Body of pancreas (tissue), 4 donors: ENCODE measurements around the gene COX6A1. TPM values are rescaled to one million over a fixed set of nuclear protein-coding genes. Genes with fewer than 3 reads are reported as not detected.
"Not testable (repeated sequence)": the region's sequence is repeated elsewhere in the genome, so short reads cannot be mapped to it uniquely, and the experiment has no call there.

Experiments used
- ATAC-seq: fragments of 150-250 bp; one replicate; pipeline ENCODE4 v1.9.1; 2016
- DNase-seq, 4 donors: peaks; one replicate each; pipeline ENCODE4 v3.0.0-alpha.2; 2019
- H3K27ac ChIP-seq, 4 donors: fragments of 200-600 bp; sonication (generic); 1 replicate in 3 of 4; 2 replicates in 1 of 4; pipeline versions ENCODE4 v1.5.1 to v1.6.1; 2016 to 2019; ENCODE audit warnings: mild to moderate bottlenecking in 1 of 4, mixed read lengths in 1 of 4, moderate library complexity in 1 of 4
- H3K27me3 ChIP-seq, 2 donors: fragments of 200-600 bp; sonication (generic); one replicate each; pipeline ENCODE4 v1.6.0; 2016; ENCODE audit warnings: mild to moderate bottlenecking in 1 of 2
- H3K36me3 ChIP-seq, 2 donors: fragments of 200-600 bp; sonication (generic); replicated peaks in 1 of 2; 2 replicates each; pipeline ENCODE4 v1.5.1; 2016; ENCODE audit warnings: low read depth in 2 of 2; ENCODE audit not compliant: insufficient read depth in 1 of 2
- H3K4me1 ChIP-seq: fragments of 200-600 bp; sonication (generic); one replicate; pipeline ENCODE4 v1.6.0; 2016
- H3K4me3 ChIP-seq, 2 donors: fragments of 200-600 bp; sonication (generic); 1 replicate in 1 of 2; 2 replicates in 1 of 2; pipeline ENCODE4 v1.5.1; 2016 to 2019
- H3K9me3 ChIP-seq, 3 donors: fragments of 200-600 bp; sonication (generic); 1 replicate in 2 of 3; 2 replicates in 1 of 3; pipeline ENCODE4 v1.5.1; 2016
- POLR2A ChIP-seq, 3 donors: fragments of 450-650 bp; IDR thresholded peaks; one replicate each; pipeline ENCODE4 v1.6.1; 2016; ENCODE audit warnings: antibody characterized with exemption in 3 of 3, mild to moderate bottlenecking in 2 of 3
- WGBS, 2 donors: methylation state at CpG; one replicate each; pipeline ENCODE4 v1.1.5; 2017; 5-methylcytosine and 5-hydroxymethylcytosine counted together
- intact Hi-C: fragments of 100-400 bp; cut with DNase I; formaldehyde crosslinking; loops from one replicate; pipeline ENCODE4 v1.15.1; 2023
- total RNA-seq, 2 donors: library from RNA; depleted of rRNA; stranded (reverse); fragments of >200 nt; gene quantifications; one replicate each; pipeline ENCODE4 v1.1.0, GENCODE V29; 2016
- TF ChIP-seq, protein P1 (sequence below), 7 experiments: fragments of 450-650 bp in 4 of 7; fragments of 200-600 bp in 3 of 7; sonication (generic) in 3 of 7; IDR thresholded peaks; one replicate each; pipeline ENCODE4 v1.5.1; 2016 to 2019; ENCODE audit warnings: antibody characterized with exemption in 7 of 7

COX6A1 gene
- total RNA-seq, 2 donors from 2014 or later: 183 to 359 TPM

DNA sequence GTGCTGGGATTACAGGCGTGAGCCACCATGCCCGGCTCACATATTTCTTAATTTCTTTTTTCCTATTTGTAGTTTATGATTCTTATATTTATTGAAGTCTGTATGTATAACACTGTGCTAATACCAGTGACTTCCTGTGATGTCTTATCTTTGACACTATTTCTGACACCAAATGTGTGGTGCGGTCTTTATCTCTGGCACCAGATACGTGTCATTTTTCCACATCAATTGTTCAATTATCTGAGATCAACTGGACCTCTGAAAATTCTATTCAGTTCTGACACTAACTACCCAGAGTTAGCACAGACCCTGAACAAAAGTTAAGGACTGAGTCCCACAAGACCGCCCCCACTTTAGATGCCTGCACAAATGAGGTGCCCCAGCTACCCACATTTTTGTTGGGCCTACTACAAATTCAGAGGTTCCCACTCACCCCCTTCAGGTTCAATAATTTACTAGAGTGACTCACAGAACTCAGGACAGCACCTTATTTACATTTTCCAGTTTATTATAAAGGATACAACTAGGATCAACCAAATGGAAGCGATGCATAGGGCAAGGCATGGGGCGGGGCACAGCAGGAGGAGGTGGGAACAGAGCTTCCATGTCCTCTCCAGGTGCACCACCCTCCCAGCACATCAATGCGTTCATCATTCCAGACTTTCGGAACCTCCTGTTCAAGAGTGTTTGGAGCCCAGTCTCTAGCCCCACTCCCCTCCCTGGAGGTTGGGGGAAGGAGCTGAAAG is 43.3 kb downstream of the COX6A1 start:
- Histone ChIP-seq H3K9me3 (no peaks in the 10 kb centered on the region), H3K36me3 (no peaks in the 10 kb centered on the region), H3K27ac (no peak overlapping the region), H3K27me3 (no peaks in the 10 kb centered on the region), H3K4me3 (no peak overlapping the region), H3K4me1 (no peaks in the 10 kb centered on the region)
- no peak for DNase-seq
- TF ChIP-seq, protein P1, sequence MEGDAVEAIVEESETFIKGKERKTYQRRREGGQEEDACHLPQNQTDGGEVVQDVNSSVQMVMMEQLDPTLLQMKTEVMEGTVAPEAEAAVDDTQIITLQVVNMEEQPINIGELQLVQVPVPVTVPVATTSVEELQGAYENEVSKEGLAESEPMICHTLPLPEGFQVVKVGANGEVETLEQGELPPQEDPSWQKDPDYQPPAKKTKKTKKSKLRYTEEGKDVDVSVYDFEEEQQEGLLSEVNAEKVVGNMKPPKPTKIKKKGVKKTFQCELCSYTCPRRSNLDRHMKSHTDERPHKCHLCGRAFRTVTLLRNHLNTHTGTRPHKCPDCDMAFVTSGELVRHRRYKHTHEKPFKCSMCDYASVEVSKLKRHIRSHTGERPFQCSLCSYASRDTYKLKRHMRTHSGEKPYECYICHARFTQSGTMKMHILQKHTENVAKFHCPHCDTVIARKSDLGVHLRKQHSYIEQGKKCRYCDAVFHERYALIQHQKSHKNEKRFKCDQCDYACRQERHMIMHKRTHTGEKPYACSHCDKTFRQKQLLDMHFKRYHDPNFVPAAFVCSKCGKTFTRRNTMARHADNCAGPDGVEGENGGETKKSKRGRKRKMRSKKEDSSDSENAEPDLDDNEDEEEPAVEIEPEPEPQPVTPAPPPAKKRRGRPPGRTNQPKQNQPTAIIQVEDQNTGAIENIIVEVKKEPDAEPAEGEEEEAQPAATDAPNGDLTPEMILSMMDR (IDR thresholded peaks at IDR 0.05): no peak
- TF ChIP-seq POLR2A (IDR thresholded peaks at IDR 0.05): no peak
- 87 to 91% methylated on average over 9 of the region's 9 CpGs for WGBS, 2 donors
- intact Hi-C loops: no loop called here
- ATAC-seq: no peak

DNA sequence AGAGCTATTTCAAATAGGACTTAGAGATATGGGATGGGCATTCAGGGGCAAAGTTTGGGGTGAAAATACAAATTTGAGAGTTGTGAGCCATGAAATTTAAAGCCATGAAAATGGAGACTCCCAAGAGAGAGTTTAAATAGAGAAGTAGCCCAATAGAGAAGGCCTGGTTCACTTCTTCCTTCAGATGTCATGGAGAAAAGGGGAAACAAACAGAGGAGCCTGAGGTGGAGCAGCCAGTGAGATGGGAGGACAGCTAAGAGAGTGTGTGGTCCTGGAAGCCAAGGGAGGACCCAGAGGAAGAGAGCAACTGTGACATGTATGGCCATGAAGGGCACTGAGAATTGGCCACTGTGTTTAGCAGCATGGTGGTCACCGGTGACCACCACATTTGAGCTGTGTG is 45.7 kb downstream of the COX6A1 start:
- Histone ChIP-seq H3K4me3 (no peak overlapping the region), H3K4me1 (peaks cover 11% of the 10 kb centered on the region), H3K9me3 (no peaks in the 10 kb centered on the region), H3K36me3 (no peaks in the 10 kb centered on the region), H3K27me3 (no peaks in the 10 kb centered on the region), H3K27ac (no peak overlapping the region)
- TF ChIP-seq, protein P1 (IDR thresholded peaks at IDR 0.05): no peak
- TF ChIP-seq POLR2A (IDR thresholded peaks at IDR 0.05): no peak
- WGBS, 2 donors: 94 to 100% methylated on average over 1 of the region's 1 CpG
- intact Hi-C loops: no loop called here
- no peak for ATAC-seq
- no peak for DNase-seq

DNA sequence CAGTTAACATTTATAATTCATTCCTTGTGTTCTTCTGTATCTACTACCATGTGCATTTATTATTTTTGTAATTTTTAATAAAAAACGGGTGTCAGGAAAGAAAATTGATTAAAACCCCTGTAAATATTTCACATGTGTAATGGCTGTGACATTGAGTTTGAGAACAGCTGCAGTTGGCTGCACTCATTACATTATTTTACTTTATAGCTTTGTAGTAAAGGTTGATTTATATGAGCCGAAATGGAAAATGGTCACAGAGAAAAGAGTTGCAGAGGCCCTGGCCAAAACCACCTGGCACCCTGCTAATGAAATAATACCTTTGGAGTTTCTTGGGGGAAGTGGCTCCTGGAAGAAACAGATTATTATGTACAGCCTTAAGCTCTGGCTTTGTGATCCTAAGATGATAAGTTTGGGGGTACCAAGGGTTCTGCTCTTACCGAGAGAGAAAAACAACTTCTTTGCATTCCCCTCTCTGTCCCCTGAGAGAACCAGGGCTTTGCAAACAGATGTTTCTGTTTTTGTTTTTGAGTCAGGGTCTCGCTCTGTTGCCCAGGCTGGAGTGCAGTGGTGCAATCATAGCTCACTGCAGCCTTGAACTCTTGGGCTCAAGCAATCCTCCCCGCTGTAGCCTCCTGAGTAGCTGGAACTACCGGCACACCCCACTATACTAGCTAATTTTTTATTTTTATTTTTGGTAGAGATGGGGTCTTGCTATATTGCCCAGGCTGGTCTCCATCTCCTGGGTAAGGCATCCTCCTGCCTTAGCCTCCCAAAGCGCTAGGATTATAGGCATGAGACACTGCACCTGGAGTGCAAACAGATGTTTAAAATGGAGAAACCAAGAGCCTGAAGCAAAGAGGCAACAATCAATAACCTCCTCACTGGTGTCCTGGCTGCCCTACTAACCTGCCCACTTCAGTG is 48.3 kb downstream of the COX6A1 start:
- H3K4me1 ChIP-seq: peaks cover 20% of the 10 kb centered on the region
- no peaks in the 10 kb centered on the region for H3K27me3 ChIP-seq
- DNase-seq (no peak), ATAC-seq (no peak)
- TF ChIP-seq, protein P1 (IDR thresholded peaks at IDR 0.05): no peak
- TF ChIP-seq POLR2A (IDR thresholded peaks at IDR 0.05): no peak
- intact Hi-C loops: no loop called here
- no peak overlapping the region for H3K27ac ChIP-seq
- 80 to 92% methylated on average over 7 of the region's 7 CpGs for WGBS, 2 donors
- no peaks in the 10 kb centered on the region for H3K36me3 ChIP-seq
- H3K9me3 ChIP-seq: no peaks in the 10 kb centered on the region
- no peak overlapping the region for H3K4me3 ChIP-seq

DNA sequence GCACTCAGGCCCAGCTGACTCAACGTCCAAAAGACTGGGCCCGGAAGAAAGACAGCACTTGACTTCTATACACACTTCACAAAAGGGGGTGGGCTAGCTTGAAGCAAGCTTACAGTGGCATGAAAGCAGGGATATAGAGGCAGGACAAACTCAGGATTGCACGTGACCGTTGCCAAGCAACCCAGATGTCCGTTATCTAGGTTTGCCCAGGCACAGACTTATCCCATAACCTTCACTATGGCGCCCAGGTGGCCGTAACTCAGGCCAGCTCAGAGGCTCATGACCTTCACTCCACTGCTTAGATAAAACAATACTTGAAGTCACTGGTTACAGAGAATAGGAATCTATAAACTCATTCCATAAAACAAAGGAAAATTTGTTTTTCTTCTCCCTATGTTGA is 49.6 kb downstream of the COX6A1 start:
- 38 to 46% methylated on average over 5 to 7 of the region's 7 CpGs for WGBS, 2 donors
- ATAC-seq (peak; percentile 81), DNase-seq (peak; percentile 56 to 75 (median 70))
- peaks cover 22% of the 10 kb centered on the region for H3K4me1 ChIP-seq
- H3K27me3 ChIP-seq, intact Hi-C loops, H3K4me3 ChIP-seq, H3K36me3 ChIP-seq, H3K9me3 ChIP-seq: not testable (repeated sequence)
- H3K27ac ChIP-seq: peak overlapping the region in 2 of 4 donors; percentile 42 to 67

DNA sequence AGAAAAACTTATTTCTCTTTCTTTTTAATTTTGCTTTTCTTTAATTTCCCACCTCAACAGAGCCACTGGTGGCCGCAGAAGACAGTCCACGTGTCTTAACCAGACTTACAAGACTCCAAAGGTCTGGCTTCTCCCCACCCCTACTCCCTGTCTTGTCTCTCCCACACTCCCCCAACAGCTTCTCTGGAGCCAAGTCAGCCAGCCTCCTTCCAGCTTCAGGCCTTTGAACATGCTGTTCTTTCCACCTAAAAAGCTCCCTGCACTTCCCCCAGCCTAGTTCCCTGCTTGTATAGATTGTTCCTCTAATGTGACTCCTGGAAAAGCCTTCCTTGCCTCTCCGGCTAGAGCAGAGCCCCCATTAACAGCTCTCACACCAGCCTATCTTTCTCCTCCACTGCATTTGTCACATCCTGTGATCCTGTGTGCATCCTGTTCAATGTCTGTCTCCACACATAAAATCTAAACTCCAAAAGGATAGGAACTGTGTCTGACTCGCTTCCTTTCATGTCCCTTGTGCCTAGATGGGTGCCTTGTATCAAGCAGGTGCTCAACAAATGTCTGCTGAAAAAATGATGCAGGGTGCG is 50.2 kb downstream of the COX6A1 start:
- peak overlapping the region in 2 of 4 donors; percentile 42 to 67 for H3K27ac ChIP-seq
- H3K36me3 ChIP-seq: no peaks in the 10 kb centered on the region
- ATAC-seq (peak; percentile 13), DNase-seq (no peak)
- H3K4me3 ChIP-seq: no peak overlapping the region
- intact Hi-C loops: no loop called here
- WGBS, 2 donors: 59 to 62% methylated on average over 4 to 5 of the region's 5 CpGs
- no peaks in the 10 kb centered on the region for H3K9me3 ChIP-seq
- peaks cover 22% of the 10 kb centered on the region for H3K4me1 ChIP-seq
- H3K27me3 ChIP-seq: no peaks in the 10 kb centered on the region
- no peak for TF ChIP-seq POLR2A (IDR thresholded peaks at IDR 0.05)
- TF ChIP-seq, protein P1 (IDR thresholded peaks at IDR 0.05): no peak
